Measurements from ENCODE around the gene F2R. TPM values are rescaled to one million over a fixed set of nuclear protein-coding genes. Genes with fewer than 3 reads are reported as not detected.
A peak's percentile ranks its signal among the peaks of the same experiment; 100 is the strongest.

The F2R gene
- total RNA-seq, 1 donor, result 117 TPM

GRCh38 chr5:76683816-76684731, 31.9 kb upstream of the F2R start:
- no peak for TF ChIP-seq CTCF (IDR thresholded peaks at IDR 0.05; ENCODE audit: insufficient read depth, low read depth, low read length)
- DNase-seq (ENCODE audit: low read depth), result no peak
- no peak overlapping the region for H3K4me3 ChIP-seq (ENCODE audit: low read depth, low read length)

GRCh38 chr5:76684756-76685519, 31.0 kb upstream of the F2R start:
- no peak for DNase-seq (ENCODE audit: low read depth)
- H3K4me3 ChIP-seq (ENCODE audit: low read depth, low read length), result no peak overlapping the region
- no peak for TF ChIP-seq CTCF (IDR thresholded peaks at IDR 0.05; ENCODE audit: insufficient read depth, low read depth, low read length)

- DNase-seq (ENCODE audit: low read depth), result peak; percentile 68
- H3K4me3 ChIP-seq (ENCODE audit: low read depth, low read length), result no peak overlapping the region
- no peak for TF ChIP-seq CTCF (IDR thresholded peaks at IDR 0.05; ENCODE audit: insufficient read depth, low read depth, low read length)
Measured at GRCh38 chr5:76685704-76686103, 30.2 kb upstream of the F2R start.

GRCh38 chr5:76688212-76688611, 27.7 kb upstream of the F2R start:
- TF ChIP-seq CTCF (IDR thresholded peaks at IDR 0.05; ENCODE audit: insufficient read depth, low read depth, low read length), result no peak
- H3K4me3 ChIP-seq (ENCODE audit: low read depth, low read length), result no peak overlapping the region
- no peak for DNase-seq (ENCODE audit: low read depth)

DNA sequence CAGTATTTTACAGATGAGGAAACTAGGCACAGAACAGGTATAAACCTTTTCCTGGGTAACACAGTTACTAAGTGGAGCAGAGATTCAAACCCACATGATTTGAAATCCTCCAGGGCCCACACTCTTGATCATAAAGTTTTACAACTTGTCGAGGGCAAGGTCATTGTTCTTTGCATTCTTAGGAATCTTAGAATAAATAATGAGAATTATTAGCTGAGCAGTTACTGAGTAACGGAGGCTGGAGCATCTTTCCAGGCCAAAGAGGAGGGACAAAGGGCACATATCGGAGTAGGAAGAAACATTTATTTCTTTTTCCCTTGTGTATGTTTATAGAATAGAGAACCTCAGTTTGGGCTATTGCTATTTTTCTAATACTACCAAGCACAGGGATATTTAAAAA, 27.1 kb upstream of the F2R start:
- peak; percentile 87 for DNase-seq (ENCODE audit: low read depth)
- no peak for TF ChIP-seq CTCF (IDR thresholded peaks at IDR 0.05; ENCODE audit: insufficient read depth, low read depth, low read length)

DNA sequence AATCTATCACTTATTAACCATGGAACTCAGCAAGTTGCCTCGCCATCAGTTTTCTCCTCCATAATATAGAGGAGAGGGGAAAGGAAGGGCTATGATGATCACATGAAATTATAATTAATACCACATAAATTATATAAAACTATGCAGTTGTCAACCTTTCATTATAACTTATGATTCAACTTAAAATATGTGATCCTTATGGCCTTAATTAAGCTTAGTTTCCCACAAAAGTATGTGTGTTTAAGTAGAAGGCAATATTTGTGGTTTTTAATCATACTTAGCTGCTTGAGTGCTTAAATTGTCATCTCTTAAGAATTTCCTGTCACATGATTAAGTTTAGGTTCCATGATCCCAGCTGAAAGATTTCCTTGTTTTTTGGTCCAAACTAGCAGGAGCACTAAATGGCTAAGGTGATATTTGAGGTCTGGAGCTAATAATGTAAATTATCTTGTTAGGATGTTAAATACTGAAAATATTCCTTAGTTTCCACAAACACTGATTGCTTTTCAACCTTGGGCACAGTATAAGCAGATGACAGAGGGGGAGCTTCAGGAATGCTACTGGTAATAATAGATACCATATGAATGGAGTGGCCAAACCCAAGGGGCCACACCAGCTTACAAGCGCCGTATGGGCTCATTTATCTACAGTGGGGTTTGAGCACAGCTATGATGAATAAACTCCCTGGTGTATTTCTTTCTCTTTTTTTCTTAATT, 26.4 kb upstream of the F2R start:
- DNase-seq (ENCODE audit: low read depth), result peak; percentile 91
- H3K4me3 ChIP-seq (ENCODE audit: low read depth, low read length), result no peak overlapping the region
- TF ChIP-seq CTCF (IDR thresholded peaks at IDR 0.05; ENCODE audit: insufficient read depth, low read depth, low read length), result no peak

More for the DNA sequence above, 27.1 kb upstream of the F2R start:
- no peak overlapping the region for H3K4me3 ChIP-seq (ENCODE audit: low read depth, low read length)
